TTC549 (cell line): ENCODE data around the gene BTBD16.

Source experiments
- FAIRE-seq: peaks from 2 replicates; lab custom pipeline; 2012; peaks lifted over from hg19 to GRCh38; lab: Jason Lieb, UNC

BTBD16 gene

DNA sequence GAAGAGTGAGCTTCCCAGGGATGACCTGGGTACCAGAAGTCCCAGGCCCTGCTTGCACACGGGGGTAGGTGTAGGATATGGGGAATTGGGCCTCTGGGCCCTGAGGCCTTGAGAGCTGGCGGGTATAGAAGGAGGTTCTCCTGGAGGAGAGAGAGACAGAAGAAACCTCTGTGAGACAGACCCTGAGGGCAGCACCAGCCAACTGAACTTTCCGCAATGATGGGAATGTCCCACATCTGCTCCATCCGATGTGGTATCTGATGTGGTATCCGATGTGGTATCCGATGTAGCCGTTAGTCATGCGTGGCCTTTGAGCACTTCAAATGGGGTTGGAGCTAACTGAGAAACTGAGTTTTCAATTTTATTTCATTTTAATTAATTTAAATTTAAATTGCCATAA is 72.8 kb downstream of the BTBD16 start:
- no peak for FAIRE-seq

DNA sequence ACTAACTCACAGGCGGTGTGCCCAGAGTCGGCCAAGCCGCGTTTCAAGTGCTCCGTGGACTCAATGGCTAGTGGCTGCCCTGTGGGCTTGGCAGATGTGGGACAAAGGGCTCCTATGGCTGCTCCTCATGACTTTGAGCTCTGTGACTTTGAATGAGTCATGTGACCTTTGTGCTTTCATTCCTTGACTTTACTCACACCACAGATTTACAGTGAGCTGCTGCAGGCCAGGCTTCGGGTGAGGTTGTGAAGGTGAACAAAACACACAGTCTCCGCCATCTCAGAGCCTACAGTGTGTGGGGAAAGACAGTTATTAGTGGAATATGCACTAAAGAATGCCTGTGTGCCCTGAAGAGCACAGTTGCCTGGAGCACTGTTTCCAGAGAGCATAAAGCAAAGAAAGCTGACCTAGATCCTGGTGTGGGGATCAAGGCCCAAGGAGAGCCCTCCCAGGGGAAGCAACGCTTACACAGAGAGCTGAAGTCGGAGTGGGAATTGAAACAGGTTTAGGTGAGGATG is 73.7 kb downstream of the BTBD16 start:
- no peak for FAIRE-seq

DNA sequence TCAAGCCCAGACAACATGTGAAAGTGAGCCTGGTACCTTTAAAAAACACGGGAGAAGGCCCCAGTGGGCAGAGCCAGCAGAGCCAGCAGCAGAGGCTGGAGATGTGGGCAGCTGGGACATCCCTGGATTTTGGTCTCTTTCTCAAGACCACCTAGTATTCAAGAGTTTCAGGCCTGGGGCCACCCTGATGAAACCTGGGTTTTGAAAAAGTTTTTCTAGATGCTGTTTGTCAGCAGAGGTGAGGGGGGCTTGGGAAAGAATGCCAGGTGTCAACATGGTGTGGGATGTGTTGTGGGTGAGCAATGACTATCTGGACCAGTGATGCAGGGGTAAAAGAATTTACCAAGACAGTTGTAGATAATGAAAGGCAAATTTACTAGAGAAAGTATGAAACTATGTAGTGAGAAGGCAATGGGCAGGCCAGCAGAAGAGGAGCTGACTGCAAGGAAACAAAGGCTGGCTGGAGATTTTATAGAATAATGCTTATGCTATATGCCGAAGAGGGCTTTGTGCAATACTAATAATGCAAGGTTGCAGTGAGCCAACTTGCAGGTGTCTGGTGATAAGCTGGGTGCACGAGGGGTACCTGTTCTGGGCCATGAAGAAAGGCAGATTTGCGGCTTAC is 75.3 kb downstream of the BTBD16 start:
- no peak for FAIRE-seq

DNA sequence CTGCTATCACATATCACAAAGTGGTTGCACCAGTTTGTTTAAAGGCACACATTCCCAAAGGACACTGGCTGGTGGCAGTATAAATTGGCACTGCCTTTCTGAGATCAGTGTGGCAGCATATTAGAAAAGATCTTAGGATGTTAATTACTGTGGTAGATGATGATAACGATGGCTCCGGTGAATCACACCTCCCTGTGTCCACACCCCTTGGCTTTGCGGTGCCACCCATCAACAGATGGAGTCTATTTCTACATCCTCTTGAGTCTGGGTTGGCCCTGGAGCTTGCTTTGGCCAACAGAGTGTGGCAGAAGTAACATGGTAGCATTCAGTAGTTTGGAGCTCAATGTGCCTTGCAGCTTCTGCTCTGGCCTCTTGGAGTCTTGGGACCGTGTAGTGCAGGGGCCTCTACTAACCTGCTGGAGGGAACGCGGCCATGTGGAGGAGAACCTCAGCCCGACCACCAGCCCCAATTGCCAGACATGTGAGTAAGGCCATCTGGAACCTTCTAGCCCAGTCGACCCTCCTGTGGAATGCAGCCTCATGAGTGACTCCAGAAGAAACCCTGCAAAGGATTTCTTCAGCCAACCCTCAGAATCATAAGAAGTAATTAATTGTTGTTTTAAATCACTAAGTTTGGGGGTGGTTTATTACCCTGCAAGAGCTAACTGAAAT is 76.2 kb downstream of the BTBD16 start:
- FAIRE-seq = no peak

DNA sequence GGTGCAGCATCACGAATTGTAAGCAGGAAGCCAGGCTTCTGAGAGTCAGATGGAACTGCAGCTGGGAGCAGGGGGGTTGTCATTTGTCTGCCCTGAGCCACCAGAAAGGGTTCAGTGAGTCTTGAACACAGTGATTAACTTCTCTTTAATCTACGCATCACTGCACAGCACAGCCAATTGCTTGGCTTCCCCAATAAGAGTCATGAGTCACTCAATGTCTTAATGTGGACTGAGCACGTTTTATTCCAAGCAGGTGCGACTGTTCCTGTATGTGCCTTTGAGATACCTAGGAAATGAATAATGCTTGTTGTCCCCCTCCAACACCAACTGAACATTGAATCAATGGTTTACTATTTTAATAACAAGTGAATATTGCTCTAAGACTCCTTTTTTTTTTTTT is 77.4 kb downstream of the BTBD16 start:
- FAIRE-seq = no peak

DNA sequence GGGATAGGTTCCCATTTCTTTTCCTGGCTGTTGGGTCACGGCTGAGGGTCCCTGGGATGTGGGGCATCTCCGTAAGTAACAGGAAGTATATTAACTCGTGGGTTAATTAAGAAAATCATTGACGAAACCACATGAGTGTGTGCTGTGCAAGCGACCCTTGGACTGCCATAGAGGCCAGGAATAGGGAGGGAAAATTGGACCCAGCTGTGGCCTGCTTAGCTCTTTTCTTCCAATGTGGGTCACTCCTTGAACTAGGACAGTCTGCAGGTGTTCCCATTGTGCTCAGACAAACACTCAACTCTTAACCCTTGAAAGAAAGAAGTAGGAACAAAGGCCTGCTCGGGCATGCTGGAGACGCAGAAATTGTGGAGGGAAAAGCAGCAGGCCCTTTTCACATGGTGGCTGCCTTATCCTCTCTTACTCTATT is 77.9 kb downstream of the BTBD16 start:
- FAIRE-seq = no peak

DNA sequence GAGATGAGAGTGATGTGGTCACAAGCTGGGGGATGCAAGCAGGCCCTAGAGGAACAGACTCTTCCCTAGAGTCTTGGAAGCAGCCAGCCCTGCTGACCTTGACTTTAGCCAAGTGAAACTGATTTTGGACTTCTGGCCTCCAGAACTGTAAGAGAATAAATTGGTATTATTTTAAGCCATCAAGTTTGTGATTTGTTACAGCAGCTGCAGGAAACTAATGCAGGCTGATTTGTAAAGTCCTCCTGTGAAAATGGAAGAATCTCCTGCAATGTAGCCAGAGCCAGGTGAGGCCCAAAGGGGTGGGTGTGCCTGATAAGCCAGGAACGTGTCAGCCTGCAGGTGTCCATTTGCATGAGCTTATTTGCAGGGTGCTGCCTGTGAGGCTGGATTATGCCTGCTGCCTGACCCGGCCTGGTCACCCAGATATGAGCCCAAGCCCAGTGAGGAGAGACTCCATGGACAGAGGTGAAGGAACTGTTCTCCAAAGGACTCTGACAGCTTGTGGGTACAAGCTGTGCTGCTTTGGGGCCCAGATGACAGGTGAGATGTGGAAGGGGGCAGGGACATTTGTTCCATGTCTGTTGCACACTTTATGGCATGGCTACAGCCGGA is 78.8 kb downstream of the BTBD16 start:
- no peak for FAIRE-seq

DNA sequence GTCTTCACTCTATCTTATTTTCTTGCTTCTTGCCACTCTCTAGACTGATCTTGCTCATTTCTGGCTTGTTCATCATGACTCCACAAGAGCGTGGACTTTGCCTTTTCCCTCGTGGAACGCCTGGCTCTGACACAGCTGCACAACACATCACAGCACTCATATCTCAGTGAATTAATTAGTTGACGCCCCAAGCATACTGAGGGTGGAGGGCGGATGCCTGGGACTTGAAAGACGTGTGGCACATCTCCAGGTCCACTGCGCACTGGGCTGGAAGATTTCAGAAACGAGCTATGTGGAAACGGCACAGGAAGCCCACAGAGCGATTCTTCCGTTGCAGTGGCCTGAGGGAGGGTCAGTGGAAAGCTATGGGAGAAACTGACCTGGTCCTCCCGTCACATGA is 79.8 kb downstream of the BTBD16 start:
- no peak for FAIRE-seq

DNA sequence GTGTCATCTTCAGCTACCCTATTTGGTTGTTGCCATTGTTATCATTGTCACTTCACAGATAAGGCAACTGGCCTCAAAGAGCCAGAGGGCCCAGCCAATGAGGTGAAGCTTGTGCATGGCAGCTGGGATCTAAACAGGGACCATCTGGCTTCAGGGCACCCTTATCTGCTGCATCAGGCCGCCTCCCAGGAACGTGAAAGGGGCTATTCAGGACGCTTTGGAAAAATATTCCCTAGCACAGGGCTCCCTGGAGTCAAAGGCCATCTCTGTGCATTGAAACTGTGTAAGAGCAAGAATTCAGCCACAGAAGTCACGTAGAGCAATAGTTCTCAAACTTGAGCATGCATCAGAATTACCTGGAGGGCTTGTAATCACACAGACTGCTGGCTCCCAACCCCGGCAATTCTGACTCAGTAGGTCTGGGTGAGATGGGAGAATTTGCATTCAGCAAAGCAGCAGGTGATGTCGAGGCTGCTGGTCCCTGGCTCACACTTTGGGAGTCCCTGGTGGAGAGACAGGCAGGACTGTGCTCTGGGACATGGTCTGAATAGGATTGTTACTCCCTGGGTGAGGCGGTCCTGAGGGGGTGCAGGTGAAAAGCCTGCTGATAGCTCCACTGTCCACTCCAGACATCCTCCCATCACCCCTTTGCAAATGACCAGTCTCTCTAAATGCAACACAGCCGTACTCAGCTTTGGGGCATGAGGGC is 81.9 kb downstream of the BTBD16 start:
- no peak for FAIRE-seq

DNA sequence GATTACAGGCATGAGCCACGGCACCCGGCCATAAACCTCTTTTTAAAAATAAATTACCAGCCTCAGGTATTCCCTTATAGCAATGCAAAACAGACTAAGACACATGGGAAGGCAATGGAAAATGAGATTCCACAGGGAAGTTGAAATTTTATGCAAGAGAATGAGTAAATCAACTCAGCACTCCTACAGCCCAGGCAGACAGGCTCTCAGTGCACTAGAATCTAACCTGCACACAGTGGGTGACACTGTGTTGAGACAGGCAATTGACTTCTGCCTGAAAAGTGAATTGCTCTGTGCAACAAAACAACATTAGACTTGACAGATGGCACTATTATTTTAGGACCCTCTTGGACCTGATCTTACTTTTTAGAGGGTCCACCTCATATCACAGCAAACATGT is 83.3 kb downstream of the BTBD16 start:
- FAIRE-seq = no peak

DNA sequence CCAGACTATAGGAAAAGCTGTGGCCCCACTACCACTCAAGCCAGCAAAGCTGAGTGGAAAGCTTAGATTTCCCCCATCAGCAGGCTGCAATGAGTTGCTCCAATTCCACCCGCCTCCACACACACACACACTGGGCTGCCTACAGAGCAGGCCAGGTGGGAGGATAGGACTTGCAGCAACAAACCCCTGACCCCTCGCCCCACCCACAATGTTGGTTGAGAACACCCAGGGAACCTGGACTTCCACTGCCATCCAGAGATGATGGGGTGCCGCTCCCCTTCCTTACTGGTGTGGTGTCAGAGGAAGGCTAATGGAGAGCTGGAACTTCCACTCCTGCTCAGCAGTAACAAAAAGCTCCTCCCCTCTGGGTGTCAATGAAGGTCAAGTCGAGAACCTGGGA is 86.6 kb downstream of the BTBD16 start:
- no peak for FAIRE-seq

DNA sequence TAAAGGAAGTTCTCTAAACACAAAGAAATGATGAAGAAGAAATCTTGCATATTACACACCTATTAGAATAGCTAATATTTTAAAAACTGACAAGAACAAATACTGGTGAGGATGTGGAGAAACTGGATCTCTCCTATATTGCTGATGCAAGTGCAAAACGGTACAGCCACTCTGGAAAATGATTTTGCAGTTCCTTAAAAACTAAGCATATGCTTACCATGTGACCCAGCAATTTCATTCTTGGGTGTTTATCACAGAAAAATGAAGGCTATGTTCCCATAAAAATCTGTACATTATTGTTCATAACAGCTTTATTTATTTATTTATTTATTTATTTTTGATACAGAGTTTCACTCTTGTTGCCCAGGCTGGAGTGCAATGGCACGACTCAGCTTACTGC is 88.5 kb downstream of the BTBD16 start:
- no peak for FAIRE-seq

DNA sequence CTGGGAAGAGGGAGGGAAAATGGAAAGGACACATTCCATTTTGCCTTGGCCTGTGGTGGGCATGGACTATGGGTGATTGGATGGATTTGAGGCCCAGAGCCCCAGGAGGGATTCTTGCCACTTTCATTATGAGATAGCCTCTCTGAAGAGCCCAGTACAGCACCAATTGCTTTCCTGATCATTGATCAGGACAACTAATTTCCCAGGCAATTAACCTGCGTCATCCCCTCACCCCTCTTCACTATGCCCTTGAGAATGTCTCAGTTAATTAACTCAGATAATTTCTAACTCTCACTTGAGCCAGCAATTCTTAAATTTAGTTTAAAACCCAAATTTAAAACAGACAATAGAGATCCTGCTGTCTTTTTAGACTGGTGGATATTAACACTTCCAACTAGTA is 90.0 kb downstream of the BTBD16 start:
- FAIRE-seq = no peak

DNA sequence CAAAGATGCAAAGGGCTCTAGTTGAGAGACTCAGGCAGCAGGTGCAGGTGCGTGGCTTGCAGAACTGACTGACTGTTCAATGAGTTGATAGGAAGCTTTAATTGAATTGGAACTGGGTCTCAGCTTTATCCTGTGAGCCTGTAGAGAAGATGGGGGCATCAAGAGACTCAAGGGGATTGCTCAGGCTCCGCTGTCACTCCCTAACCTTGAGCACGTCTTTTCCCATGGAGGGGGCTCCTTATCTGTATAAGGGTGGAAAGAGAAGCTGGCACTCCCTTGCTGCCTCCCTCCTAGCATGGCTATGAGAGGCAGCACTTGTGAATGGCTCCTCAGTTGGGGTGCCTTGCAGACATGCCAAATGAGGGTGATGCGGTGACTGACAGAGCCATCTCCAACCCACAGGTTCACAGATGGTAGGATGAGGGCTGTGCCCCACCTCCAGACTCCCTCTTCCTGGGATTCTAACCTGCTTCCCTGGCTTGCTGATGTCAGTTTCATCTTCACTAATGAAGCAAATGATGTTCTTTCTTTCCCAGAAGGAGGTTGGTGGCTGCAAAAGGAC is 91.0 kb downstream of the BTBD16 start:
- FAIRE-seq = no peak

DNA sequence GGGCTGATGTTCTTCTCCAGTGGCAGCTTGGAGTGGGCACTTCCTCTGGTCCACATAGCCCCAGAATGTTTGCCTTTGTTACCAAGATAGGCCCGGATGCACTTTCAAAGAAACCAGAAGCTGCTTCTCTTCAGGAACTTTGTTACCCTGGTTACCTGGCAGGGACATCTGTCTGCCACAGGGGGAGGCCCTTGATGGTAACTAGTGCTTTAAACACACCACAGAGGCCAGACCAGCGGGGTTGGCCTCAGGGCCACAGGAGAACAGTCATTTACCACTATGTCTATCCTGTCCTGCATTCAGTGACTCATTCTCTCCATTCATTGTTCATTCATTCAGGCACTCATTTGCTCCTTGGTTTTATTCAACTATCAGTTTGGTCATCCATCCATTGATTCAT is 91.5 kb downstream of the BTBD16 start:
- FAIRE-seq = no peak

DNA sequence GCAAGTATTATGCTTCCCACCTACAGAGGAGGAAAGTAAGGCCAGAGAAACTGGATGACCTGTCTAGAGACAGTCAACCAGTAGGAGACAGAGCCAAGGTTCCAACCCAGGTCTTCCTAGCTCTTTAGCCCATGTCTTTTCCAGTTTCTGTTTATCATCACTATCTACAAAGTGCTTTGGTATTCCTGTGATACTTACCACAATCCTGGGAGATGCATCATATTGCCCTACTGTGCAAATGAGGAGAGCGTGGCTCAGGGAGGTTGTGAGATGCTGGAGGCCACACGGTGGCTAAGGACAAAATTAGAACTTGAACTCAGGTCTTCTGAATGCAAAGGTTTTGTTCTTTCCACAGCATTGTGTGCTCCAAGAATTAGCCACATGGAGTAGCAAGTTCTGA is 92.2 kb downstream of the BTBD16 start:
- no peak for FAIRE-seq

DNA sequence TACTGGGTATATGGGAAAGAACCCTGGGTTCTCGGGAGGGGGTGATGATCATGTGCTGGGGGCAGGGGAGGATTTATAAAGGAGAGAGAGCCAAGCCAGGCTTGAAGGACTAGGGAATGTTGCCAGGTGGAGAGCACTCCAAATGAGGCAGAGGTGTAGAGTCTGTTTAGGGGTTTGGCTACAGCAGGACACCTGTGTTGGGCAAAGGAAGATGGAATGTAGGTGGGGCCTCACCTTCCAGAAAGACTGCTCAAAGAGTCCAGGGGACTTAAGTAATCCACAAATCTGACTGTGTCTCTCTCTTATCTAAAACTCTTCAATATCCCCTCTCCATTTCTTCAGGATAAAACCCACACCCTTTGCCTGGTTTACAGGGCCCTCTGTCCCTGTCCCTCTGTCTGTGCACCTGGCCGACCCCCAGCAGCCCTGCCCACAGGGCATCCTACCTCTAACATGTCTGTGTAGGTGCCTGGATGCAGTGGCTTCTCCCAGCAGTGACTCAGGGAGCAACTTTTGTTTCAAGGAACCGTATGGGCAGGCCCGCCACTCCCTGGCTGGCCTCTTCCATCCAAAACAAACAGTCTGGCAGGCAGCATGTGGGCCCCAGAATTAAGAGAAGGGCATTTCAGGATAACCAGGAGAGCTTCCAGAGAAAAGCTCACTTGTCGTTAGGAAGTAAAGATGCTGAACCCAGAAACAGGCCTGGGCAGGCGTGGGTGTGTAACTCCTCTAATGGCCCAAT is 92.8 kb downstream of the BTBD16 start:
- FAIRE-seq = no peak

DNA sequence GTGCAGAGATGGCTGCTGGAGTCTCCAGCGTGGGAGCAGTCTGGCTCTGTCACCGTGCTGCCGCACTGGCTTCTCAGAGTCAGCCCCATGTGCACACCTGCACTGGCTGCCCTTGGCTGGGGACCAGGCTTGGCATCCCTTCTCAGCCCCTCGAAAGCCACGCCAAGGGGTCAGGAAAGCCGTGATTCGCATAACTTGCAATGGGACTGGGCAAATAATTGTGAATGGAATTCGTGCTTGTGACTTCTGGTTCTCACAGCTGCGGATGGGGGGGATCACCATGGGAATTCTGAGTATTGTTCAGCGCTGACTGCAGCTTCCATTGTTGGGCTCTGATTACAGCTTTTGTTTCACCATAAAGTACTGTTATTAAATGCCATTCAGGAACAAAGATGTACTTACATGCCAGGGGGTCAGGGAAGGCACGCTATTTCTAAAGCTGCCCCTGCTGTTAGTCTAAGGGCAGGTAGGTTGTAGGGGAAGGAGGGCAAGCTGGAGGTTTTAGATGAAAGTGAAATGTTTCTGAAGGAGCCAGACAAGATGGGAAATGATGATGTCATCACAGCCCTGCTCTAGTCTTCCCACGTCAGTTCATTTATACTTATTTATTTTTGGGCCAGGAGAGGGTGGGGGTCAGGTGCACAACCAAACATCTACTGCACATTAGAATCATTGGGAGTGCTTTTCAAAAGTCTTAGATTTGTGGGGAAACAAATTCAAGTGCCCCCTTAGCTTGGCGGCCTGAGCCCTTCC is 97.6 kb downstream of the BTBD16 start:
- FAIRE-seq = no peak

DNA sequence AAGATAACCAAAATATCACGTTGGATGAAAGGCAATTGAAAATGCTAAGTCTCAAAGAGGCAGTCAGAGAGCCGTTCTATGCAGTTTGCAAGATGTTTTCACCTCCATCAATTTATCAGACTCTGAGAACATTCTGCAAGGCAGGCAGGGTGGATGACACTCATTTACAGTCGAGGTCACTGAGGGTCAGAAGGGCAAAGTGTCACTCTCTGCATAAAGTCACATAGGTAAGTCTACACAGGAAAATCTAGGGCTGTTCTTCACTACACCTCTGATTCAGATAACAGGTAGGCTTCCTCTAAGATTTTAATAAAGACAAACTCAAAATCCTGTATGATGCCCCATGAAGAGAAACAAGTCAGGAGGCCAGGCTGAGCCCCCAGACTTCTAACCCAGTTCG is 102.0 kb downstream of the BTBD16 start:
- no peak for FAIRE-seq

DNA sequence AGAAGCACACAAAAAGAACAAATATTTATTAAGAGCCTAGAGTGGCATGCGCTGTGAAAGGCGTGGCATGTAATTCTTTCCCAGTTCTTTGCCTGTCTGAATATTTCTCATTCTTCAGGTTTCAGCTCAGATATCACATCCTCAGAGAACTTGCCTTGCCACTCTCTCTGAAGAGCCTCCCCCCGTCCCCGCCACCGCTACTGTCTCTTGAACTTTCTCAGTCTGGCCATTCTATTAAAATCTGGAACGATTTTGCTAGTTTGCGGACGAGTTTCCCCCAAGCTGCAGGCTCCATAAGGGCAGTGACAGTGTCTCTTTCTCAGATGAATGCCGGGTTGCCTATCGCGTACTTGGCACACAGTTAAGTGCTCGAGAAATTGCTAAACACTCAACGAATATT is 102.6 kb downstream of the BTBD16 start:
- FAIRE-seq = no peak

DNA sequence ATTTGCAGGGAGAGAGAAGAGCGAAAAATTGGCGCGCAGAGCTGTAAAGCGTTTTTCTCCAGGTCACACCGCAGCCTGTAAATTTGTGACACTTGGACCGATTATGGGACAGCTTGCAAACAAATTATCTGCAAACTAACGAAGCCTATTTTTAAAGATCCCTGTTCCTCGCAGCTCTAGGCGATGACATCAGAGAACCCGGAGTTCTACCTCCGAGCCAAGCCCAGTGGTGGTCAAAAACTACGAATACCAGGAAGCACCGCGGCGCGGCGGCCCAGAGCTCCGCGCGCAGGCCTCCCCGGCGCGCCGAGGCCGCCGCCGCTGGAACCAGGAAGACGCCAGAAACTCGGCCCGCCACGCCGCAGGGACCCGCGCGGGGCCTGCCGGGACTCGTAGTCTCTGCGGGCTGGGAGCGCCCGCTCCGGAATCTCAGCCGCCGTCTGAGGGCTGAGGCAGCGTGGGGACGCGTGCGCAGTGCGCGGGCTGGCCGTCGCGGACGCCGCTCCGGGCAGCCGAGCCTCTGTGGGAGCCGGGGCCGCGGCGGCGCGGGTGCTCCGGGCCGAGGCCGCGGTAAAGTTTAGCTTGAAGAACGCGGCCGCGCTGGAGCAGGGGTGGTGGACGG is 103.3 kb downstream of the BTBD16 start, which contains the start of gene PLEKHA1:
Gene PLEKHA1 (plus strand): TSS at position 472 of the 622 bp plus-strand sequence. CDS start 18,493 bp downstream, outside the sequence.
- no peak for FAIRE-seq
